ENCODE measurements around the gene LTN1.

LTN1 gene

GRCh38 chr21:28928578-28929420 is 63.9 kb downstream of the LTN1 start:
- FAIRE-seq, result peak; percentile 100

DNA sequence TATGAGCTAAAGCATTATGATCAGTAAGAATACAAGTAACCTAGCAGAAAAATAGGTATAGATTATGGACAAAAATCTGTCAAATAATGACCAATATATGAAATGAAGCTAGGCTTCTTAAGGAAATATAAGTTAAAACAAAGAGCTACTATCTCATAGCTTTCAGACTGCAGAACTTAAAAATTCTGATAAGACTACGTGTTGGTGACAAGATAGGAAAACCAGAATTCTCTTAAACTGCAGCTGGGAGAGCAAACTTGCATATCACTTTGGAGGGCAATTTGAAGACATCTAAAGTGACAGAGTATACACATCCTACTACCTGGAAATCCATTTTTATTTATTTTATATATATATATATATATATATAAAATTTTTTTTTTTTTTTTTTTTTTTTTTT is 65.5 kb downstream of the LTN1 start:
- no peak for FAIRE-seq

- peak; percentile 93 for FAIRE-seq
These were observed 69.2 kb downstream of the LTN1 start for GRCh38 chr21:28923439-28923975.

DNA sequence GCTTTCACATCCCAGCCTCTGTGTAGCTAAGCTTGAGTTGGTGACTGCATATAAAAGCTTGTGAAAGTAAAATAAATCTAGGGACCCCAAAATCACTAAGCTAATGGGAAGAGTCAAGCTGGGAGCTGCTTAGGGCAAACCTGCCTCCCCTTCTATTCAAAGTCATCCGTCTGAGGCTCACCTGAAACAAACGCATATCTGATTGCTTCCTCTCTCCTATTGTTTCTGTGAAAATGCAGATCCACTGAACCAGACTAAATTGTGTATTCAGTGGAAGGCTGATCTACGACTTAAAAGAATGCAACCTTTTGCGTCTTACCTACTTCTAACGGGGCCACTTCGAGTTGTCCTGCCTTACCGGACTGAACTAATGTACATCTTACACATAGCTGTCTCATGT is 70.3 kb downstream of the LTN1 start:
- no peak for FAIRE-seq

- FAIRE-seq, result peak; percentile 100
These were observed 76.4 kb downstream of the LTN1 start for GRCh38 chr21:28916150-28916893.

GRCh38 chr21:28913071-28913470 is 79.6 kb downstream of the LTN1 start:
- no peak for FAIRE-seq

DNA sequence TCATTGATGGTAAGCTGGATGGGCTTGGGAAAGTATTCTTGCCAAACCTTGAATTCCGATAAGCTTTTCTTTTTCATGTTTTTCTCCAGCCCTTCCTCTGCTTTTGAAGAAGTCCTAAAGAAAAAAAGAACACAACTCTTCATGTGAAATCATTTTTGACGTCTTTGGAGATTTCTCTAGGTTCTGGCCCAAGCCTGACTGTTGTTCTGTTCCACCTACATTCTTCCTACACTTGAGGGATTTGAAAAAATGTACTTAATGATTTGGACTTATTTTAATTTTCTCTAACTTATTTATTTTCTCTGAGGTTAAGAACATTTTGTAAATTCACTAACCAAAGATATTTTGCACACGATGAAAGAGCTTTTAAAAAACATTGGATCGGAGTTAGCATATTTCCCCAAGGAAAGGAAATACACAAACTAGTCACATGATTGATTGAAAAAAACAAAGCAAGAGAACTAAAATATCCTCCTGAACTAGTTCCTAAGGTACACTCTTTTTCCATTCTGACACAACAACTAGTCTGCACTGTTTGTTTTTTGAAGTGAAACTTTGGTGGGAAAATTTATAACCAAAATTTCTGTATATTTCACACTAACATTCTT is 82.3 kb downstream of the LTN1 start:
- peak; percentile 98 for FAIRE-seq

DNA sequence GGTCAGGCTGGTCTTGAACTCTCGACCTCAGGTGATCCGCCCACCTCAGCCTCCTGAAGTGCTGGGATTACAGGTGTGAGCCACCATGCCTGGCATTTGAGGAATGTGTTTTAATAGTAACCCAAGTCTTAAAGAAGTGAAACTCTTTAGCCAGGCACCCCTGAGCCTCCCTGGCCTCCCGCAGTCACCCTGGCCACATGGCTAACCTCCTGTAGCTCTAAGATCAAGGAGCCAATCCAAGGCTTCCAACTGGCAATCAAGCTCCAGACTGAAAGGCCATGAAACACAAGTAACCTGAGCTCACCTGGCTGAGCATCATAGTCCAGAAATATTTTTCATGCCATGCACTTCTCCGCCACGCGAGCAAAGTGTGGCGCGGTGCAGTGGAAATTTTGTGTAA is 84.3 kb downstream of the LTN1 start:
- no peak for FAIRE-seq

DNA sequence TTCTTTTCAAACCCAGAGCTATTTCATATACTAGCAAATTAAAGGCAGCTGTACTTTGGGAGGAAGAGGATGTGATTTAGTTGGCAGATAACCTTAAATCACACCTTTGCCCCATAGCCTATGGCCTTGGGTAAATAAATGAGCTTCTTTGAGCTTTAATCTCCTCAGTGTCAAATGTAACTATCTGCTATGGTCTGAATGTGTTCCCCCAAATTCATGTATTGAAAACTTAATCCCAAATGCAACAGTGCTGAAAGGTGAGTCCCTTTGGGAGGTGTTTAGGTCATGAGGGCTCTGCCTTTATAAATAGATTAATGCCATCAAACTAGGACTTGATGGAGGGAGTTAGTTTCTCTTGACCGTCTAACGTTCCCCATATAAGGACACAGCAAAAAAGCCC is 85.8 kb downstream of the LTN1 start:
- no peak for FAIRE-seq

DNA sequence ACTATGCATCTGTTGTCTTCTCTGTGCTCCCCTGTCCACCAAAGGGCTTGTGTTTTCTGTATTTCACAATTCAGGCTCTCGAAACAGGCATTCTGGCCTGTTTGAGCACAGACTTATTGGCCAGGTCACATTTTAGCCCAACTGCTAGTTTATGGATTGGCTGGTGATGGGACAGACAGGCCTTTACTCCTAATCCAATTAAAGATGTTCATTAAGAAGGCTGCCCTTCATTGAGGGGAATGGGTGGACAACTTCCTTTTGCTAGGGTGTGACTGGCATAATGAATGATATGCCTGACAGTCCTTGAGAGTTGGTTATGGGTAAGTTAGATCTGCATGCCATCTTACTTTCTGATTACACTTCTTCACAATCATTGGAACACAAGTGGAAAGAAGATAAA is 86.4 kb downstream of the LTN1 start:
- no peak for FAIRE-seq

DNA sequence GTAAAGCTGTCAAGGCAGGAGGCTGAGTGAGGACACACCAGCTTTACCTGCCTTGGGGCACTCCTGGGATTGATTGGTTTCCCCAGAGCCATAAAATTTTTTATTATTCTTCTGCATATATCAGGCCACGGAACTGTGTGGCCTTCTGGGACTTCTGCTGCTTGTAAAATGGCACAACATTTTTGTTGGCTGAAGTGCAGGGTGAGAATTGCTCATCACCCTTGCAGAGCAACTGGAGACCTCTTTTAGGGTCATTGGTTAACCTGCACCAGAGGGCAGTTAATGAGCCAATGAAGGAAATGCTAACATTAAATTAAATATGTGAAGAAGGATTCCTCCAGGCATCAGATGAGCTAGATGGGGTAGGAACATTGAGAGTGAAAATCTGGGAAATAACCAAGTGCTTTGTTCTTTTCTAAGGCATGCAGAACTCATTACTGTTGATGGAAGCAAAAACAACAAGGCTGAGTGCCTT is 87.7 kb downstream of the LTN1 start:
- peak; percentile 100 for FAIRE-seq

DNA sequence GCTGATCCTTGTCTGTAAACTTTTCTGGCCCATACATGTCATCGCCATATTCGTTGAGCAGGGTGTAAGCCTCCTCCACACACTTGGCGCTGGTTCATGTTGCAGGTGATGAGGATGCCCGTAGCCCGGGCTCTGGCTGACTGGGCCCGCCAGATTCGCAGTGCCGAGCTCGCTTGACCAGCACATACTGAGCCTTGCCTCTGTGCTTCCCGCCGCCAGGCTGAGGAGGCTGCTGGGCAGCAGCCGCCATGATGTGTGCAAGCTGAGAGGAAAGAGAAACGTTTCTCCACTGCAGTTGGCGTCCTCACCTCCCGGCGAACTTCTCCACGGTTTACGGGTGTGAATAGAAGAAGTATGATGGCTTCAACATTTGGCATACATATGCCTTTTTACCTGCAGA is 89.2 kb downstream of the LTN1 start:
- no peak for FAIRE-seq

DNA sequence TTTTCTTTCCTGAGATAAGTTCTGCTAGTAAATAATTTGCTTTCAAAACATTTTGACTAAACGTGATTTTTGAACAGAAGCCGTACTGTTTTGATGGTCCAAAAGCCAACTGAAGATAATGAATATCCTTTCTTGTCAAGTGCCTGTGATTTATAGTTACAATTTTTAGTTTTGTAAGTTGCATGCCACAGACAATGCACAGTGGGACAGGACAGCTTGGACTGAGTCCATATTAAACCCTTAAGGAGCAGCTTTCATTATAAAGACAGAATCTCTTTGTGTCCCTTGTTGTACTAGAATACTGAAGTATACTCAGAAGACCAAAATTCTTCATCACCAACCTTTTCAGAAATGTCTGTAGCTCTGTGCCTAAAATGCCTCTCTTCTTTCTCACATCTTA is 92.2 kb downstream of the LTN1 start:
- peak; percentile 78 for FAIRE-seq

DNA sequence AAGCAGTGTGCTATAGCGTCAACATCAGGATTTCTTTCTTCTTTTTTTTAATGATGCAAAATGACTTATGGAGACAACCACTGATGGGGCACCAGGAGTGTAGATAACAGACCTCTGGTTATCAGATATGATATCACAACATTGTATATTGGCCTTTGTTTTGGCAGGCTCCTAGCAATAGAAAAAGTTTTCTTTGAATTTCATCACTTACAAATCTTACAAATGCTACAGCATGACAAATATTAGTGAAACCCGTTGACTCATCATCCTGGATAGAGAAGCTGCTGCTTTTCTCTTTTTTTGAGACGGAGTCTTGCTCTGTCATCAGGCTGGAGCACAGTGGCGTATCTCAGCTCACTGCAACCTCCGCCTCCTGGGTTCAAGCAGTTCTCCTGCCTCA is 92.9 kb downstream of the LTN1 start:
- FAIRE-seq, result no peak

DNA sequence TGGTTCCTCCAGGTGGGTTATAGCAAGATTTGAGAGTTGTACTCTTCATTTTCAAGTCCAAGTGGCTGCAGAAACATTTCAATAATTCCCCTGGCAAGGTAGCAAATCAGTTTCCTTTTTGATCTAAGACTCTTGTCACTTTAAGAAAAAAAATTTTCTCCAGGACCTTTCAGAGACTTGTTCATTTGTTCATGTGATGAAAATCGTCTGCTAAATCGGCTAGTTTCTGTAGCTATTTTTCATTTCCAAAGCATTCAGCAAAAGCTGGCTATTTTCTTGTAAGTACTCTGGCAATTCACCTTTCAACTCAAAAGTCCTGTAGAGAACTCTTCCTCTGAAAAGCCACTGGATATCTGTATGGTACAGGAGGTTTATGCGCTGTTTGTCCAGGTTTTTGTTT is 93.5 kb downstream of the LTN1 start:
- no peak for FAIRE-seq

DNA sequence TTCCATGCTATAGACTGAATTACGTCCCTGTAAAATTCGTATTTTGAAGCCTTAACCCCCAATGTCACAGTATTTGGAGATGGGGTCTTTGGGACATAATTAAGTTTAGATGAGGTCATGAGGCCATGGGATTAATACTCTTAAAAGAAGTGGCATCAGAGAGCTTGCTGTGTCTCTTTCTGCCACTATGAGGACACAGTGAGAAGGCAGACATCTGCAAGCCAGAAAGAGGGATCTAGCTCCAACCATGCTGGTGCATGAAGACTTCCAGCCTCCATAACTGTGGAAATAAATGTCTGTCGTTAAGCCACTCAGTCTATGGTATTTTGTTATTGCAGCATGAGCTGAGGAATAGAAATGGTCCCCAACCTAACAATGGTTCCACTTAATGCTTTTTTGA is 99.0 kb downstream of the LTN1 start:
- no peak for FAIRE-seq

DNA sequence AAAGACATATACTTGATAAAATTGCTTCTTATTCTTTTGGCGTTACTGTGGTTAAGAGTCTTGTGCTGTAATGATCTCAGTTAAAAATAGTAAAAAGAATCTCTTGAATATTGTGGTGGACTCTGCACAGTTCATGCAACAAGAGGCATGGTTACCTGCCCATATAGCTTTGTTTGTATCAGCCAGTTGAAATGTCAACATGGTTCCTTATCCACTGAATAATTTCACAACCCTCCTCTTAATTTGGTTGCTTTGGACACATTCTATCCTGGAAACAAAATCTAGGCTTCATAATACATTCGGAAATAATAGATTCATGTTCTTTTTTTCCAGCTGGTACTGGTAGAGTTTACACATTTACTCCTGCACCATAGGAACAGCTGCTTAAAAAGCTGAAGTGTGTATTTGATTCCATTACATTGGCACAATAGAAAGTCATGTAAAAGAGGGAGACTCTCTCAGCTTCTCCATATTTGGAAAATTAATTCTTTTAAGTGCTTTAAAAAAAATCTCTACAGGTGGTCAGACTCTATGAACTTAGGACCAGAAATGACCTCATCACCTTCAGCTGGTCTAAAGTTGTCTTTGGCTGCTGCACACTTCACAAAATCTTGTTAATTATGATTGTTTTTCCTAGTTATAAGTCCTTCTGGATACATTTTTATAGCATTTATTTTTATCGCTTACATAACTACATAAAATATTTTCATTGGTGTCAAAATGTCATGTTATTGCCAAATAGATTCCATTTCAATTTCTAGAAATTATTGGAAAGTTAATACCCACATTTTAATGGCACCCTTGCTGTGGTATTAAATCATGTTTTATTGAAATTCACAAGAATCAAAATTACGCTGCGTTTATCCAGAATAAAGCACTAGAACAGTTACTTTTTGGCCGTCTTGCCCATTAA is 100.2 kb downstream of the LTN1 start:
- FAIRE-seq, result peak; percentile 97

DNA sequence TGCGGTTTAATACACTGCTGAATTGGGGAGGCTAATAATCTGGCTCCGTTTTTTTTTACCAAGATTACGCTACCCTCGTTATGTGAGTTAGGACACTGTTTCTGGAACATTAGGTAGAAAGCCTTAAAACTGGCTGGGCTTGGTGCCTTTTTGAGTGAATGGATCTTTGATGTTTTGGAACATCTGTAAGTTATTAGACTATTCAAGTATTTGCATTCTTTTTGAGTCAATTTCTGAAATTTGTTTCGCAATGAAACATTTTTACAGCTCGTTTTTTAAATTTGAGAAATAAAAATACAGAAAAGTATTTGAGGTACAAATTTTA is 106.9 kb downstream of the LTN1 start:
- FAIRE-seq, result no peak

GRCh38 chr21:28884976-28885852 is 107.5 kb downstream of the LTN1 start:
- no peak for FAIRE-seq

GRCh38 chr21:28884481-28884880 is 108.2 kb downstream of the LTN1 start:
- FAIRE-seq, result no peak

GRCh38 chr21:28883931-28884330 is 108.7 kb downstream of the LTN1 start:
- FAIRE-seq, result peak; percentile 99

- no peak for FAIRE-seq
These were observed 110.3 kb downstream of the LTN1 start for GRCh38 chr21:28882345-28882744.
